ENCODE results near the gene ECEL1.
"Not testable (repeated sequence)": the region's sequence is repeated elsewhere in the genome, so short reads cannot be mapped to it uniquely, and the experiment has no call there.

DNA sequence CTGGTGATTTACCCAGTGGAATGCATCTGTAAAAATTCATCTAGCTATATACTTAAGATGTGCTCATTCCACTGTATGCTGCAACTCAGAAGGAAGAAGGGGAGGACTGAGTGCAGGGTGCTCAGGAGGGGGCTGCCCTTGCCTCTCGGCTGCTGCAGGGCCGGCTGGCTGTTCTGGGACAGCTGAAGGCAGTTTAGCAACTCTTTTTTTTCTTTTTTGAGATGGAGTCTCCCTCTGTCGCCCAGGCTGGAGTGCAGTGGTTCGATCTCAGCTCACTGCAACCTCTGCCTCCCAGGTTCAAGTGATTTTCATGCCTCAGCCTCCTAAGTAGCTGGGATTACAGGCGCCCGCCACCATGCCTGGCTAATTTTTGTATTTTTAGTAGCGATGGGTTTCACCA, 45.2 kb upstream of the ECEL1 start:
- TF ChIP-seq, protein P1, sequence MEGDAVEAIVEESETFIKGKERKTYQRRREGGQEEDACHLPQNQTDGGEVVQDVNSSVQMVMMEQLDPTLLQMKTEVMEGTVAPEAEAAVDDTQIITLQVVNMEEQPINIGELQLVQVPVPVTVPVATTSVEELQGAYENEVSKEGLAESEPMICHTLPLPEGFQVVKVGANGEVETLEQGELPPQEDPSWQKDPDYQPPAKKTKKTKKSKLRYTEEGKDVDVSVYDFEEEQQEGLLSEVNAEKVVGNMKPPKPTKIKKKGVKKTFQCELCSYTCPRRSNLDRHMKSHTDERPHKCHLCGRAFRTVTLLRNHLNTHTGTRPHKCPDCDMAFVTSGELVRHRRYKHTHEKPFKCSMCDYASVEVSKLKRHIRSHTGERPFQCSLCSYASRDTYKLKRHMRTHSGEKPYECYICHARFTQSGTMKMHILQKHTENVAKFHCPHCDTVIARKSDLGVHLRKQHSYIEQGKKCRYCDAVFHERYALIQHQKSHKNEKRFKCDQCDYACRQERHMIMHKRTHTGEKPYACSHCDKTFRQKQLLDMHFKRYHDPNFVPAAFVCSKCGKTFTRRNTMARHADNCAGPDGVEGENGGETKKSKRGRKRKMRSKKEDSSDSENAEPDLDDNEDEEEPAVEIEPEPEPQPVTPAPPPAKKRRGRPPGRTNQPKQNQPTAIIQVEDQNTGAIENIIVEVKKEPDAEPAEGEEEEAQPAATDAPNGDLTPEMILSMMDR (IDR thresholded peaks at IDR 0.05; ENCODE audit: poor library complexity) = not testable (repeated sequence)
- TF ChIP-seq EZH2 (IDR thresholded peaks at IDR 0.05; ENCODE audit: borderline replicate concordance); EZH2phosphoT487 (IDR thresholded peaks at IDR 0.05; ENCODE audit: low read depth, severe bottlenecking, unreplicated experiment): not testable (repeated sequence)
